Measurements from ENCODE around the gene ASXL1. TPM values are rescaled to one million over a fixed set of nuclear protein-coding genes. Genes with fewer than 3 reads are reported as not detected.

The ASXL1 gene
- total RNA-seq, 1 donor from 2014 or later, result 97.5 TPM

DNA sequence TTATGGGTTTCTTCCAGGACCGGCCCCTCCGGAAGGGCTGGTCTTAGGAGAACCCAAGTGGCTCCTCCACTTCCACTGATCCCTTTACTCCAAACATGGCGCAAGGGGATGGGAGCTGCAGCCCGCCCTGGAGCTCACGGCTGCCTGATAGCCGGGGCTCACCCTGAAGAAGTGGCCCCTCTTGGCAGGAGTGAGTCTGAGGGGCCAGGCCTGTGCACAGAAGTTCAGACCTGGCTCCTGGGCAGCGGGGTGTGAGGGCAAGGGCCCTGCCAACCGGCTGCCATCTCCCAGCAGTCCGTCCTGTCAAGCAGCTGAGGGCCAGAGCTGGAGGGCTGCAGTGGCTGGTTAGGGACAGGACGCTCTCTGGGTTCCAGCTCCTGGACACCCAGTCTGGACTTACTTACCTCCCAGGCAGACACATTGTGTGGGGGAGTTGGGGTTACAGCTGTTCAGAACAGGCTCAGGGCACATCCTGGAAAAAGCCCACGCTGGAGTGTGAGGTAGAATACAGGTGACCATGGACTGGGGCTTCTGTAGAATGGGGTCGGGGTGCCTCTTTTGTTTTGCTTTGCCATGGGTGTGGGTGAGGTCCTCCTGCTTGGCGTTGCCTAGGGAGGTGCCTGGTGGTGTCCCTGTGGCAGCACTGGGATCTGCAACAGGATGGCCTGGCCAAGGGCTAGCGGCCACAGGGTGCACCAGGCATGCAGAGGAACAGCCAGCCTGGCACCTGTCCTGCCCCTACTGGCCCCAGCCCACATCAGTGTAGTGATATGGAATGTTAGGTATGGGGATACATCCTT, 88.4 kb downstream of the ASXL1 start:
- intact Hi-C loops (cut with DNase I), result no loop called here
- H3K4me1 ChIP-seq, result peaks cover 28% of the 10 kb centered on the region

DNA sequence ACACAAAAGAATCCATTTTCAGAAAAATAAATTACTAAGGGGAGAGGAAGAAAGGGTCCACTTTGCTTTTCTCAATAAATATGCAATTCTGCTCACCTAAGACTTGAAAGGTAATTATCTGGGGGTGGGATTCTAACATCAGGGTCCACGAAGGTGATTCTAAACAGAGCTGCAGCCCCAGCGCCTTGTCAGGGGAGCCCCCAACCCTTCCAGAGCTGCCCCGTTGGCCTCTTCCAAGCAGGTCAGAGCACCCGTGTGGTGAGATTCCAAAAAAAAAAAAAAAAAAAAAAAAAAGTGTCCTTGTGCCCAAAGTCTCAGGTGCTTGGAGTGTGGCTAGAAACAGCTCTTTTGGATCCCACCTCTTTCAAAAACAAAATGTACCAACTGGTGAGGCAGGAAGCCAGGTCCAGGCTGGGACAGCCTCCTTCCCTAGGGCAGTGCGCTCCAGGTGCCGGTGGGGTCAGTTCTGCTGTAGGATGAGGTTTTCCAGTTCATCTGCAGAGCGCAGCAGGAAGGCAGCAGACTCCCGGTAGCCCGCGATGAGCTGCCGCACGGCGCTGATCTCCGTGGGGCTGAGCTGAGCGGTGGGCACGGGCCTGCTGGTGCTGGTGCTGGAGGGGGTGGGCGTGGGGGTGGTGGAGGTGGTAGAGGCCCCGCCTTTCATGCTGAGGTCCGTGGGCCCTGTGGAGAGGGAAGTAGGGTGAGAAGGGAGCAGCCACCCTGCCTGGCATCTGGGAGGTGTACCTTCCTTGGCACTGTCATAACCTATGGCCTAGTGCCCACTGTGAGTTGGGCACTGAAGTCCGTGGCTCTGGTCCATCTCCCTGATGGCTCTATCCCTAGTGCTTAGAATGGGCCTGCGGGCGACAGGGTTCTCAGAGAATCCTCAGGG, 89.3 kb downstream of the ASXL1 start:
- H3K9me3 ChIP-seq, result no peaks in the 10 kb centered on the region
- H3K4me3 ChIP-seq, result no peak overlapping the region
- H3K27ac ChIP-seq, result no peak overlapping the region
- intact Hi-C loops (cut with DNase I), result no loop called here
- H3K4me1 ChIP-seq, result peaks cover 28% of the 10 kb centered on the region
- H3K27me3 ChIP-seq, result no peaks in the 10 kb centered on the region
- TF ChIP-seq, protein P1, sequence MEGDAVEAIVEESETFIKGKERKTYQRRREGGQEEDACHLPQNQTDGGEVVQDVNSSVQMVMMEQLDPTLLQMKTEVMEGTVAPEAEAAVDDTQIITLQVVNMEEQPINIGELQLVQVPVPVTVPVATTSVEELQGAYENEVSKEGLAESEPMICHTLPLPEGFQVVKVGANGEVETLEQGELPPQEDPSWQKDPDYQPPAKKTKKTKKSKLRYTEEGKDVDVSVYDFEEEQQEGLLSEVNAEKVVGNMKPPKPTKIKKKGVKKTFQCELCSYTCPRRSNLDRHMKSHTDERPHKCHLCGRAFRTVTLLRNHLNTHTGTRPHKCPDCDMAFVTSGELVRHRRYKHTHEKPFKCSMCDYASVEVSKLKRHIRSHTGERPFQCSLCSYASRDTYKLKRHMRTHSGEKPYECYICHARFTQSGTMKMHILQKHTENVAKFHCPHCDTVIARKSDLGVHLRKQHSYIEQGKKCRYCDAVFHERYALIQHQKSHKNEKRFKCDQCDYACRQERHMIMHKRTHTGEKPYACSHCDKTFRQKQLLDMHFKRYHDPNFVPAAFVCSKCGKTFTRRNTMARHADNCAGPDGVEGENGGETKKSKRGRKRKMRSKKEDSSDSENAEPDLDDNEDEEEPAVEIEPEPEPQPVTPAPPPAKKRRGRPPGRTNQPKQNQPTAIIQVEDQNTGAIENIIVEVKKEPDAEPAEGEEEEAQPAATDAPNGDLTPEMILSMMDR (IDR thresholded peaks at IDR 0.05), result no peak
- TF ChIP-seq POLR2A (IDR thresholded peaks at IDR 0.05) (no peak), POLR2AphosphoS5 (IDR thresholded peaks at IDR 0.05; ENCODE audit: insufficient read depth in 1 of 2, low read depth in 1 of 2) (no peak)
- H3K36me3 ChIP-seq, result peaks cover 0 to 12% of the 10 kb centered on the region in 2 donors
- DNase-seq (ENCODE audit: extremely low spot score in 2 of 2), result no peak

More for the DNA sequence above, 88.4 kb downstream of the ASXL1 start:
- Histone ChIP-seq H3K27me3 (no peaks in the 10 kb centered on the region), H3K27ac (no peak overlapping the region), H3K36me3 (peaks cover 0 to 5% of the 10 kb centered on the region in 2 donors), H3K4me3 (no peak overlapping the region), H3K9me3 (no peaks in the 10 kb centered on the region)
- DNase-seq (ENCODE audit: extremely low spot score in 2 of 2), result no peak
- TF ChIP-seq, protein P1 (IDR thresholded peaks at IDR 0.05), result no peak
- TF ChIP-seq POLR2AphosphoS5 (IDR thresholded peaks at IDR 0.05; ENCODE audit: insufficient read depth in 1 of 2, low read depth in 1 of 2), result no peak
- TF ChIP-seq POLR2A (IDR thresholded peaks at IDR 0.05), result no peak

DNA sequence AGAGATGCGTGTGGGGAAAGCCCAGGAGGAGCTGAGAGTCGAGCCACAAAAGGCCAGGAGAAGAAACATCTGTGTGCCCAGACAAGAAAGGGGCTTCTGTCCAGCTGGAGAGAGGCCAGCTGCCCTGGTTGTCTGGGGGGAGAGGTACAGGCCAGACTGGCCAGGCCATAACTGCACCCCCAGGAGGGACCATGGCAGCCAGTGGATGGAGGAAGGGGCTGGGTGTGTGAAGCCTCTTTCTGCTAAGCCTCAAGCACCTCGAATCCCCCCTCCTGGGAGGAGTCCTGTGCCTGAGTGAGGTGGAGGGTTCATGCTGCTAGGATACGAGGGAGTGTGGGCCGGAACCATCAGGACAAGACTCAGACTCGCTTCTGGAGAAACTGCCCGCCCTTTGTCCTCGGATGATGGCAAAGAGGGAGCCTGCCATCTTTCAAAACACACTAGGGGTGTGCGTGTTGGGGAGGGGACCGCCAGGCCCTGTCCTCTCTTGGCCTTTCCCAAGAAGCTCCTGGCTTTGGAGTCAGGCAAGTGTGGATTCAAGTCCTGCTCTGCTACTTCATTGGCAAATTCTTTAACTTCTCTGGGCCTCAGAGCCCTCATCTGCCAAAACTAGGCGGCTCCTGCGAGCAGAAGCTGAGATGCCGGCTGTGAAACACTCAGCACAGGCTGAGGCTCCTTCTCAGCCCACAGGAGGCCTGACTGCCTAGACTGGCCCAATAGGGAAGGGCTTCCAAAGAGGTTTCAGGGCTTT, 90.3 kb downstream of the ASXL1 start:
- intact Hi-C loops (cut with DNase I), result no loop called here
- no peak overlapping the region for H3K27ac ChIP-seq
- H3K4me1 ChIP-seq, result peaks cover 28% of the 10 kb centered on the region
- peaks cover 0 to 22% of the 10 kb centered on the region in 2 donors for H3K36me3 ChIP-seq
- peak in 1 of 2 donors; percentile 14 for TF ChIP-seq POLR2AphosphoS5 (IDR thresholded peaks at IDR 0.05; ENCODE audit: insufficient read depth in 1 of 2, low read depth in 1 of 2)
- TF ChIP-seq, protein P1 (IDR thresholded peaks at IDR 0.05), result no peak
- TF ChIP-seq POLR2A (IDR thresholded peaks at IDR 0.05), result no peak
- no peak overlapping the region for H3K4me3 ChIP-seq
- no peaks in the 10 kb centered on the region for H3K27me3 ChIP-seq
- no peak for DNase-seq (ENCODE audit: extremely low spot score in 2 of 2)
- H3K9me3 ChIP-seq, result no peaks in the 10 kb centered on the region

DNA sequence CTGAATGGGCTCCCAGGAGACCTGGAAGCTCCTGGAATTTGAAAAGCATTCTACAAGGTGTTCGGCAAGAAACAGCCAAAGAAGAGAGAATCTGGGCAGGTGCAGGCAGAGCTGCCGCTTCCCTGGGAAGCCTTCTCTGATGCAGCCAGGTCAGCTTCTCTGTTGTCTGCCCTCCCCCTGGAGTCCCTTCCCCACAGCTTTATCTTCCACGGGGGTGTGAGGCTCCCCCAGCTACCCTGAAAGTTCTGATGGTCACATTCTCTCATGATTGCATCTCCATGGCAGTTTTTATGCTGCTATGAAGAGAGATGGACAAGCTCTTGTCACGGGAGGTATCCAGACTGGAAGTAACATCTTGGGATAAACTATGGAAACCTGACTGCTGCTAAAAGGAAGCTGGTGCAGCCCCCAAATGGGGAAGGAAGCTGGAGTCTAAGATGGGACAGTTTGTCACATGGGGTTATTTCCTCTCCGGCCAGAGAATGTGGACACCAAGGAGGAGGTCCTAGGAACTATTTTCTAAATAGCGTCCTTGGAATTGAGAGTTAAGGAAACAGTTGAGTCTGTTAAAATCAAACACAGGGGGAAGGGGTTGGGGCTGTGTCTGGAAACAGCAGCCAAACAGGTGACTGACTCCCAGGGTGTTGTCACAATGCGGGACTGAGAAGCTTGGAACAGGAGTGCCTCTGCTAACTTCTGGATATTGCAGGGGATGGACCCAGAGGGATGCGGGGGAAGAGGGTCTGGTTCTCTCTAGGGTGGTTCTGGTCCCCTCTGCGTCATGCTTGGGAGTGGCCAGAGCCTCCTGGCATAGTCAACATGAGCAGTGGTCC, 91.1 kb downstream of the ASXL1 start:
- TF ChIP-seq, protein P1 (IDR thresholded peaks at IDR 0.05), result no peak
- no peak for TF ChIP-seq POLR2AphosphoS5 (IDR thresholded peaks at IDR 0.05; ENCODE audit: insufficient read depth in 1 of 2, low read depth in 1 of 2)
- no peak for TF ChIP-seq POLR2A (IDR thresholded peaks at IDR 0.05)
- H3K4me3 ChIP-seq, result no peak overlapping the region
- H3K27me3 ChIP-seq, result no peaks in the 10 kb centered on the region
- no peaks in the 10 kb centered on the region for H3K9me3 ChIP-seq
- no peak for DNase-seq (ENCODE audit: extremely low spot score in 2 of 2)
- intact Hi-C loops (cut with DNase I), result no loop called here
- peaks cover 0 to 22% of the 10 kb centered on the region in 2 donors for H3K36me3 ChIP-seq
- H3K4me1 ChIP-seq, result peaks cover 28% of the 10 kb centered on the region
- no peak overlapping the region for H3K27ac ChIP-seq
